ENCODE results near the gene TMEM232.
A peak's percentile ranks its signal among the peaks of the same experiment; 100 is the strongest.

Gene TMEM232

GRCh38 chr5:110506378-110506777 is 220.1 kb downstream of the TMEM232 start:
- DNase-seq: no peak

- no peak for DNase-seq
Observed at GRCh38 chr5:110496276-110496675, 230.2 kb downstream of the TMEM232 start.

GRCh38 chr5:110492446-110492845 is 234.0 kb downstream of the TMEM232 start:
- DNase-seq: no peak

- no peak for DNase-seq
Observed at GRCh38 chr5:110478895-110479294, 247.6 kb downstream of the TMEM232 start.

GRCh38 chr5:110477911-110478310 is 248.6 kb downstream of the TMEM232 start:
- no peak for DNase-seq

- no peak for DNase-seq
Observed at GRCh38 chr5:110476164-110476563, 250.3 kb downstream of the TMEM232 start.

GRCh38 chr5:110475529-110475928 is 250.9 kb downstream of the TMEM232 start:
- no peak for DNase-seq

GRCh38 chr5:110469486-110469885 is 257.0 kb downstream of the TMEM232 start:
- no peak for DNase-seq

- no peak for DNase-seq
Observed at GRCh38 chr5:110463106-110463505, 263.4 kb downstream of the TMEM232 start.

GRCh38 chr5:110460837-110461236 is 265.6 kb downstream of the TMEM232 start:
- no peak for DNase-seq

GRCh38 chr5:110458313-110458712 is 268.2 kb downstream of the TMEM232 start:
- no peak for DNase-seq

GRCh38 chr5:110442856-110443255 is 283.6 kb downstream of the TMEM232 start:
- no peak for DNase-seq

GRCh38 chr5:110441035-110441434 is 285.4 kb downstream of the TMEM232 start:
- DNase-seq: peak; percentile 34

GRCh38 chr5:110440058-110440457 is 286.4 kb downstream of the TMEM232 start:
- DNase-seq: no peak

- no peak for DNase-seq
Observed at GRCh38 chr5:110439296-110439695, 287.2 kb downstream of the TMEM232 start.

- no peak for DNase-seq
Observed at GRCh38 chr5:110435207-110435606, 291.3 kb downstream of the TMEM232 start.

GRCh38 chr5:110431603-110432002 is 294.9 kb downstream of the TMEM232 start:
- no peak for DNase-seq

GRCh38 chr5:110414360-110414759 is 312.1 kb downstream of the TMEM232 start:
- no peak for DNase-seq

GRCh38 chr5:110413856-110414255 is 312.6 kb downstream of the TMEM232 start:
- no peak for DNase-seq

GRCh38 chr5:110409571-110409970 is 316.9 kb downstream of the TMEM232 start:
- no peak for DNase-seq

GRCh38 chr5:110402562-110402961 is 323.9 kb downstream of the TMEM232 start:
- no peak for DNase-seq

GRCh38 chr5:110401881-110402280 is 324.6 kb downstream of the TMEM232 start:
- no peak for DNase-seq

GRCh38 chr5:110398951-110399350 is 327.5 kb downstream of the TMEM232 start:
- DNase-seq: no peak

GRCh38 chr5:110397281-110397680 is 329.2 kb downstream of the TMEM232 start:
- no peak for DNase-seq

GRCh38 chr5:110386782-110387181 is 339.7 kb downstream of the TMEM232 start:
- DNase-seq: no peak

GRCh38 chr5:110383231-110383630 is 343.2 kb downstream of the TMEM232 start:
- no peak for DNase-seq
